HepG2 (cell line): Measurements from ENCODE around the gene TNNT3. TPM values are rescaled to one million over a fixed set of nuclear protein-coding genes. Genes with fewer than 3 reads are reported as not detected.

Experiments used
- ATAC-seq: fragments of 200-7000 bp; cut with Tn5 transposase; 3 replicates; pipeline ENCODE4 v1.9.1; 2020; ENCODE audit warnings: mild to moderate bottlenecking, moderate library complexity
- BruUV-seq: library from RNA; stranded (reverse); fragments of 400-500 nt; replicated peaks from 2 replicates; lab custom pipeline; 2021; lab: Mats Ljungman, UMichigan
- CTCF ChIA-PET: fragments of 300-600 bp; formaldehyde crosslinking; extraction: SDS; loops from one replicate; lab custom pipeline; 2021; ENCODE audit warnings: low total read pairs, inconsistent platforms, low intra/inter-chr PET ratio; lab: Yijun Ruan, JAX
- POLR2A ChIA-PET: fragments of 350-600 bp; sonication (Branson Sonifier 250); formaldehyde crosslinking; loops from one replicate; lab custom pipeline; 2020; ENCODE audit warnings: antibody characterized with exemption, inconsistent platforms; lab: Yijun Ruan, JAX
- DNase-seq: peaks from one replicate; pipeline ENCODE4 v3.0.0-alpha.2; 2015; ENCODE audit warnings: low spot score
- FAIRE-seq: peaks from 3 replicates; lab custom pipeline; 2011; peaks lifted over from hg19 to GRCh38; lab: Jason Lieb, UNC
- H2AFZ ChIP-seq: one replicate; pipeline ENCODE4 v1.6.1; 2011; ENCODE audit warnings: low read length, inconsistent platforms
- H3K27ac ChIP-seq: fragments of 300-600 bp; 3 replicates; pipeline ENCODE4 v1.8.0; 2011; ENCODE audit warnings: mixed run types, mild to moderate bottlenecking, mixed read lengths, low read length, inconsistent platforms; ENCODE audit not compliant: insufficient read depth; ENCODE audit errors: extremely low read length
- H3K27me3 ChIP-seq, 2 experiments: fragments of 200-600 bp in 1 of 2; 2 replicates in 1 of 2; 3 replicates in 1 of 2; pipeline versions ENCODE4 v1.6.0 to v1.8.0; 2011; ENCODE audit warnings: low read length in 2 of 2, mild to moderate bottlenecking in 2 of 2, moderate library complexity in 2 of 2, inconsistent platforms in 1 of 2; ENCODE audit not compliant: insufficient read depth in 2 of 2, control insufficient read depth in 1 of 2
- H3K36me3 ChIP-seq, 2 experiments: fragments of 200-600 bp in 1 of 2; replicated peaks in 1 of 2; 2 replicates in 1 of 2; 3 replicates in 1 of 2; pipeline versions ENCODE4 v1.5.1 to v1.8.0; 2011; ENCODE audit warnings: low read length in 2 of 2, inconsistent platforms in 1 of 2; ENCODE audit not compliant: insufficient read depth in 2 of 2, control insufficient read depth in 1 of 2
- H3K4me1 ChIP-seq: 2 replicates; pipeline ENCODE4 v1.5.1; 2012; ENCODE audit warnings: low read length, inconsistent platforms; ENCODE audit not compliant: insufficient read depth
- H3K4me2 ChIP-seq: 2 replicates; pipeline ENCODE4 v1.6.0; 2011; ENCODE audit warnings: low read depth, low read length, inconsistent platforms
- H3K4me3 ChIP-seq, 3 experiments: fragments of 200-600 bp in 1 of 3; sonication (generic), shearing (Covaris generic) in 1 of 3; replicated peaks in 1 of 3; 2 replicates each; pipeline ENCODE4 v1.5.1; 2011 to 2016; ENCODE audit warnings: low read length in 3 of 3, inconsistent platforms in 2 of 3, low read depth in 2 of 3, mild to moderate bottlenecking in 2 of 3, control low read depth in 1 of 3, mixed read lengths in 1 of 3; ENCODE audit not compliant: insufficient read depth in 1 of 3
- H3K79me2 ChIP-seq: one replicate; pipeline ENCODE4 v1.6.1; 2011; ENCODE audit warnings: low read length, inconsistent platforms; ENCODE audit not compliant: insufficient read depth
- H3K9ac ChIP-seq: 2 replicates; pipeline ENCODE4 v1.6.0; 2011; ENCODE audit warnings: mild to moderate bottlenecking, low read depth, low read length, inconsistent platforms; ENCODE audit not compliant: insufficient read depth
- H3K9me3 ChIP-seq: 2 replicates; pipeline ENCODE4 v1.5.1; 2012; ENCODE audit warnings: mild to moderate bottlenecking, low read length
- H4K20me1 ChIP-seq: 2 replicates; pipeline ENCODE4 v1.6.0; 2011; ENCODE audit warnings: inconsistent platforms, mild to moderate bottlenecking, low read length, moderate library complexity; ENCODE audit not compliant: insufficient read depth
- ARHGAP35 ChIP-seq: sonication (generic); formaldehyde crosslinking; IDR thresholded peaks from 2 replicates; pipeline ENCODE4 v1.9.0; 2022; ENCODE audit warnings: mild to moderate bottlenecking, inconsistent platforms, moderate library complexity, missing genetic modification reagents, borderline replicate concordance
- CCAR2 ChIP-seq: fragments of 200-400 bp; formaldehyde crosslinking; optimal IDR thresholded peaks from 2 replicates; pipeline ENCODE3; 2018; ENCODE audit warnings: low read depth, mild to moderate bottlenecking, low read length, moderate library complexity
- PRMT3 ChIP-seq: sonication (generic); formaldehyde crosslinking; IDR thresholded peaks from 2 replicates; pipeline ENCODE4 v1.8.1; 2022; ENCODE audit warnings: low read depth, mild to moderate bottlenecking, moderate library complexity, missing genetic modification reagents, borderline replicate concordance
- WIZ ChIP-seq: sonication (generic); formaldehyde crosslinking; IDR thresholded peaks from 2 replicates; pipeline ENCODE4 v1.5.1; 2020; ENCODE audit warnings: mild to moderate bottlenecking, missing genetic modification reagents
- ZBTB2 ChIP-seq: sonication (generic); formaldehyde crosslinking; IDR thresholded peaks from 2 replicates; pipeline ENCODE4 v1.8.0; 2022; ENCODE audit warnings: low read depth, missing genetic modification reagents
- ZNF503 ChIP-seq: sonication (generic); formaldehyde crosslinking; IDR thresholded peaks from 2 replicates; pipeline ENCODE4 v1.4.0; 2020; ENCODE audit warnings: missing genetic modification reagents
- ZNF550 ChIP-seq: sonication (generic); formaldehyde crosslinking; IDR thresholded peaks from 2 replicates; pipeline ENCODE4 v1.4.0; 2020; ENCODE audit warnings: mild to moderate bottlenecking, missing genetic modification reagents, borderline replicate concordance
- ZNF747 ChIP-seq: sonication (generic); formaldehyde crosslinking; IDR thresholded peaks from 2 replicates; pipeline ENCODE4 v1.8.1; 2023; ENCODE audit warnings: missing genetic modification reagents, mild to moderate bottlenecking, borderline replicate concordance
- WGBS: methylation state at CpG from one replicate; pipeline ENCODE4 v1.1.6; 2017; ENCODE audit warnings: low lambda C conversion rate; 5-methylcytosine and 5-hydroxymethylcytosine counted together
- in situ Hi-C: cut with HindIII; loops from 2 replicates; pipeline ENCODE4 v1.10.0; 2017; ENCODE audit warnings: low pct_unique_long_range_greater_than_20kb; ENCODE audit not compliant: extremely low pct_ligation_motif_present
- intact Hi-C: fragments of 100-400 bp; cut with micrococcal nuclease; formaldehyde crosslinking; loops from one replicate; pipeline ENCODE4 v1.10.0; 2022; ENCODE audit not compliant: unreplicated experiment
- polyA plus RNA-seq, 8 experiments: library from polyadenylated mRNA; depleted of rRNA in 3 of 8; stranded (reverse) in 7 of 8; unstranded in 1 of 8; fragments of >200 nt; fragmentation: Illumina TruSeq in 4 of 8; extraction: Trizol in 4 of 8; gene quantifications; 2 replicates each; pipeline versions ENCODE4 v1.2.1 to v1.2.3, GENCODE V29; 2011 to 2016; ENCODE audit warnings: low read depth in 4 of 8, missing spikeins in 1 of 8, mixed read lengths in 1 of 8; ENCODE audit not compliant: insufficient read depth in 1 of 8
- total RNA-seq, 5 experiments: library from RNA; depleted of rRNA; stranded (reverse); fragments of >200 nt; fragmentation: Illumina TruSeq; extraction: Trizol; gene quantifications; 2 replicates each; pipeline ENCODE4 v1.2.3, GENCODE V29; 2016; ENCODE audit warnings: low read depth in 1 of 5

Gene TNNT3
- total and polyA plus RNA-seq, 2 of the 13 experiments (the other 11 are each of a cell fraction or from before 2014, with no cell fraction given): not detected

GRCh38 chr11:1916986-1917522 is 2.4 kb upstream of the TNNT3 start:
- H3K27ac ChIP-seq: no peak overlapping the region
- no peak overlapping the region for H2AFZ ChIP-seq
- H3K4me2 ChIP-seq: no peak overlapping the region
- peaks cover 16 to 44% of the 10 kb centered on the region in 2 experiments; a peak in 4 of 5 replicates for H3K27me3 ChIP-seq
- H3K36me3 ChIP-seq: no peaks in the 10 kb centered on the region
- no peak for ATAC-seq
- H3K4me3 ChIP-seq: no peak overlapping the region
- H4K20me1 ChIP-seq: no peaks in the 10 kb centered on the region
- intact Hi-C loops (loop anchor here (1.0 kb wide), 1 partner anchor 27 kb away; no protein-coding TSS in a partner anchor), in situ Hi-C loops (no loop called here)
- BruUV-seq: no TSS peak
- POLR2A ChIA-PET: no interaction called here
- TF ChIP-seq ZNF747 (CRISPR knock-in tag) (no peak), ZBTB2 (CRISPR knock-in tag) (no peak), ARHGAP35 (CRISPR knock-in tag) (no peak), WIZ (CRISPR knock-in tag) (no peak), ZNF550 (CRISPR knock-in tag) (no peak), PRMT3 (CRISPR knock-in tag) (no peak), CCAR2 (no peak), ZNF503 (no peak)
- TF ChIP-seq, all 625 proteins: peak for 0
- DNase-seq: no peak
- H3K79me2 ChIP-seq: no peaks in the 10 kb centered on the region
- H3K4me1 ChIP-seq: no peaks in the 10 kb centered on the region
- no peaks in the 10 kb centered on the region for H3K9me3 ChIP-seq
- 0% methylated on average over 1 of the region's 8 CpGs for WGBS
- no peak overlapping the region for H3K9ac ChIP-seq
- CTCF ChIA-PET: no interaction called here
- no peak for FAIRE-seq
